Dermis microvascular lymphatic vessel endothelial cell (primary cell): Measurements from ENCODE around the gene ZDHHC14. TPM values are rescaled to one million over a fixed set of nuclear protein-coding genes. Genes with fewer than 3 reads are reported as not detected.
"Not testable (repeated sequence)": the region's sequence is repeated elsewhere in the genome, so short reads cannot be mapped to it uniquely, and the experiment has no call there.

Source experiments
- DNase-seq, 2 donors: peaks; one replicate each; pipeline versions ENCODE4 v3.0.0 to v3.0.0-alpha.2; 2010; ENCODE audit warnings: low read depth in 2 of 2
- total RNA-seq: library from RNA; depleted of rRNA; stranded (reverse); fragments of >200 nt; gene quantifications from 2 replicates; pipeline ENCODE4 v1.2.1, GENCODE V29; 2014

Gene ZDHHC14
- 19.5 and 37.2 TPM in 2 replicates for total RNA-seq

DNA sequence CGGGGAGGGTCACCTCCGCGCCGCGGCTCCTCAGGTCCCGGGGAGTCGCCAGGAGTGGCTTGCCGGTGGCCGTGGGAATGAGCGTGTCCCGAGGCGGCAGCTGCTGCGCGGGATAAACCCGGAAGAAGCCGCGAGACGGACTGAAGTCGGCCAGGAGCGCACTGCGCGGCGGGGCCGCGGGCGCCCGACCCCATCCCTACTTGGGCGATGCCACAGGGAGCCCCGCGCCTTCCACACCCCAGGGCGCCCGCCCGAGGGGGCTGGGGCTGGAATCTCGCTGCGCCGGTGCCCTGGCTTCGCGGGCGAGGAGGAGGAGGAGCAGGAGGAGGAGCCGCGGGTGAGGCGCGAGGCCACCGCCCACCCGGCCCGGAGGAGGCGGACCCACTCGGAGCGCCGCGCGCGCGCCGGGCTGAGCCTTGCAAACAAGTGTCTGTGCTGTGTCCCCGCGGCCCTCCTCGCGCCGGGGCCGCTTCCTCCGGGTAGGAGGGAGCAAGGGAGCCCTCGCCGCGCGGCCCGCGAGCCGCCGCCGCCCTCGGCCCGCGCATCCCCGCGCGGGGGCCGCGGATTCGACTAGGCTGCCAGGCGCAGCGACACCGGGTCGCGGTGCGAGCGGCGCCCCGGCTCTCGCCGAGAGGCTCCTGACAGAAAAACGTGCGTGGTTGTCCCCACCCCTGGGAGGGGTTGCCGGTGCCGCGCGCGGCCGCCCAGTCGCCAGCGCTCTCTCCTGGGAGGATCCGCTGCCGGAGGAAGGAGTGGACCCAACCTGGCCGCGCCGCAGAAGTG, at the start of gene ZDHHC14:
Gene ZDHHC14 (plus strand): TSS at position 412 of the 783 bp plus-strand sequence.
- peak; percentile 60 to 90 for DNase-seq

DNA sequence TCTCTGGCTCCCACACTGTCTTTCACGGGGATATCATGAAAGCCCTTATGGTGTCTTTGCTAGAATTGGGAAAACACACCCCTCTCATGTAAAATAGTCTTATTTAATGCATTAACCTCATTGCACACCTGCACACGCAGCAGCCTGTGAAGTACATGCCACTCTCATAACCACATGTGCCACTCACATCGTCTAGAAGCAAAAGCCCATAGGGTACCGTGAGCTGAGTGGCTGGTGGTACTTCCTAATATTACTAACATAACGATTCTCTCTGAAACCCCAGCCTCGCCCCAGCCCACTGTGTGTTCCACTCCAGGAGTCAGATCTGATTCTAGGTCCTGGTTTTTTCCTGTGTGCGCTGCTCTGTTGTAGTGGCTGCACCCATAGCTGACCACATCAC, 48.2 kb upstream of the ZDHHC14 start:
- no peak for DNase-seq

GRCh38 chr6:157333537-157333936, 47.5 kb upstream of the ZDHHC14 start:
- DNase-seq = no peak

DNA sequence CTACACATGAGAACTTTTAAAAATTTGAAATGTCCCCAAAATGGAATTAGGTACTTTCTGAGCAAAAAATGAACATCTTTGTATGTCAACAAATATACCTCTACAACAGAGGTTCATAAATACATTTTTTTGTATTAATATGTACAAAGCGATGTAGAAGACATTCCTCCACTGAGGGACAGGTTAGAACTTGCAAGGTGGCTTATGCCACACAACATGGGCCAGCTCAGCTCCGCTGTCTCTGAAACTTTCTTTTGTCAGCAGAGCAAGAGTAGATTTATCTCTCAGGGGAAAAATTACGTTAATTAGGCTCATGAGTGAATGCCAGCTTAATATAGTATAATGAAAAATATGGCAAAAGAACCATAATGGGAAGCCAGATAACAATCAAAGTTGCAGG, 47.0 kb upstream of the ZDHHC14 start:
- DNase-seq = no peak

GRCh38 chr6:157335829-157336228, 45.2 kb upstream of the ZDHHC14 start:
- no peak for DNase-seq

- not testable (repeated sequence) for DNase-seq
These were observed 43.7 kb upstream of the ZDHHC14 start for GRCh38 chr6:157337276-157337675.

GRCh38 chr6:157337751-157338150, 43.2 kb upstream of the ZDHHC14 start:
- DNase-seq = peak in 1 of 2 donors; percentile 60

GRCh38 chr6:157339432-157339831, 41.6 kb upstream of the ZDHHC14 start:
- DNase-seq = peak in 1 of 2 donors; percentile 18

- peak in 1 of 2 donors; percentile 23 for DNase-seq
These were observed 37.3 kb upstream of the ZDHHC14 start for GRCh38 chr6:157343732-157344131.

DNA sequence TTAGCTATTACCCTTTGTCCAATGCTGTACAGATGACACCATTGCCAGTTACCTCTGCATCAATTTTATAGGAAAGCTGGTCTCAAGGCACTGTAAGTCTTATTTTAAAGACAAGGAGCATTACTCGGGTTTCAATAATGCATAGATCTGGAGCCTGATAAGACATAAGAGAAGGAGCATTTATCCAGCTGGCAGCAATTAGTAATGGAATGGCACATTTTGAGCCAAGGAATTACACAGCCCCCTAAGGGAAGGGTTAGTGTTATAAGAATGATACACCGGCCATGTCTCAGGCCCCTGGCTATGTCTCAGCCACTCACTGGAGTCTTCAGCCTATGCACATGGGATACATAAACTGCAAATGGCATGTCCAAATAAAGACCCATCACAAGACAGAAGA, 34.6 kb upstream of the ZDHHC14 start:
- DNase-seq = no peak

DNA sequence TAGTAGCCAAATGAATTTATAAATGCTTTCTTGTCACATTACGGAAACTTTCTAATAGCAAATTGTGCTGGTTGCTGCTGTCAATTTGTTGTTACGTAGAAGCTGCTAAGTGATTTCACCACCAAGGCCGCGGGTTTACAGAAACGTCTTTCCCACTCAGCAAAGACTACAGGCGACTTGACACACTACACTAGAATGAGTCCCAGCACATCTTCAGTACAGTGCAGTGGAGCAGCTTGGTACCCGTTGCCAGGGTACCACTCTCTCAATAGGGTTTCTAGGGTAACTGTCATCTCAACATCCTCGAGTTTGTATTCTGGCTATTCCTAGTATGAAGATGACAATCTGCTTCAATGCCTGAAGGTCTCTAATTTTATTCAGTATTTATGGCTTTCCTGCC, 22.7 kb upstream of the ZDHHC14 start:
- DNase-seq = no peak

GRCh38 chr6:157361886-157362285, 19.1 kb upstream of the ZDHHC14 start:
- DNase-seq = no peak

DNA sequence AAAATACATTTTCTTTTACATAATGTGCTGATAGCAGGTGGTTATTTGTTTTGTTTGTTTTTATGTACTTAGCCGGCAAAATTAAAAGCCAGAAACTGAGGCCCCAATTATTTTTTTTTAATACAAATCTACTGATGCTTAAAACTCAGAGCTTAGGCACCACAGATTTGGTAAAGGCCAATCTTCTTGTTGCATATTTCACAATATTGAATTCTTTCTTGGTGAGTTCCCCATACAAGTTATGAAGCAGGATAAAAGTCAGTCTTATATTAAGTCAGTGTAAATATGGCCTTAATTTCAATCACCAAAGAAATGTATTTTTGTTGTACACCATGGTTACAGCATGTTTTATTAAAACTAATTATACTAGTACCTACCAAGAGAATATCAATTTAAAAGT, 16.3 kb upstream of the ZDHHC14 start:
- no peak for DNase-seq

DNA sequence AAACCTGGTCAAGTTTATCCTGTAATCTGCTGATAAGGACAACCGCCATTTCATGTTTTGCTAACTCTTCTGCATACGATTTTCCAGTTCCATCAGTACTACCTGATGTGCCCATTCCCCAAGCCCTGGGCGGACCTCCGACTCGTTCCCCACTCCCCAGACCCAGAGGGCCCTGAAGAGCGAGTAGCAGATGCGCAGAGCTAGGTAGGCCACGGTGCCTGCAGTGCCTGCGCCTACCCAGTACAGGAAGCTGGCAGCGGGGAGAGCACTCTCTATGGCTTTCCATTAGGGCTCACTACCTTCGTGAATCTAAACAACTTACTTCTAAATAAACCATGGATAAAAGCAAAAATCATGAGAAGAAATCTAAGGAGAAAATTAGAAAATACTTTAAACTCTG, 14.3 kb upstream of the ZDHHC14 start:
- no peak for DNase-seq

GRCh38 chr6:157368359-157369049, 12.5 kb upstream of the ZDHHC14 start:
- DNase-seq = no peak

DNA sequence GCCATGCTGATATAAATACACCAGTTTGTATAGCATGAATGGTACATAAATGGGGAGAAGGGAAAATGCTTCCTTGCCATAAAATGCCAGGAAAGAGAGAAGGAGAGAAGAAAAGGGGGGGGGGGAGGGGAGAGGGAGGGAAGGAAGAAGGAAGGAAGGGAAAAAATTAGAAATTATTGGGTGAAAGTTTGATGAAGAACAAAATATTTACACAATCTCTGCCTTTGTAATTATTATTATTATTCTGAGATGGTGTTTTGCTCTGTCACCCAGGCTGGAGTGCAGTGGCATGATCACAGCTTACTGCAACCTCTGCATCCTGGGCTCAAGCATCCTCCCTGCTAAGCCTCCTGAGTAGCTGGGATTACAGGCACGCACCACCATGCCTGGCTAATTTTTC, 10.2 kb upstream of the ZDHHC14 start:
- no peak for DNase-seq

DNA sequence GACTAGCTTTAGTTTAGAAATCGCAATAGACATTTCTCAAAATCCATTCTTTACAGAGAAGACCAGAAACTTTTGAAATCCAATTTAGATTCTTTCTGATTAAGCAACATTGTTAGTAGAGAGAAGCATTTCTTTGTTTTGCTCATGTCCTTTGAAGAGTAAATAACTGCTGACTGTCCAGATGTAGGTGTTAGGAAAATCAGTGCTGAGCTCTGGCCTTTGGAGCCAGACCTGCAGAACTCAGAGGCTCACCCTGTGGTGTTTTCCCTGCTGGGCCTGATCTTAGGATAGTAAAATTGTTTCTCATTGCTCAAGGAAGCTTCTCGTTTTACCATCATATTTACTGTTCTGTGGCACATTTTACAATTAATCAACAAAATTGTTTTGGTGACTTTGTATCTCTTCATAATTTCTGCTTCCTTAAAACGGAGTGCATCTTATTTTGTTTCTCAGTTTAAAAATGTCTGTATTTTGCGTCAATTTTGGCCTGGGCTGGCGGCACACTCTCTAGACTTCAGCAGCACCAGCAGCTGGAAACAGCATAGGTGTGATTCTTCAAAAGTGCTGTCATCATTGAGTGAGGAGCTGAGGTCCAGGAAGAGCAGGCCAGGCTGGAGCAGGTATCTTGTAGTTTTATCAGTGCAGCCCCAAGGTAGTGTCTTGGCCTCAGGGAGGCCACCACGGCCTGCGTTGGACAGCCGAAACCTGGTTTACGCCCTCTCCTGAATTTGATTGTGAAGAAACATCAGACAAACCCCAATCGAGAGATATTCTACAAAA, 8.3 kb upstream of the ZDHHC14 start:
- no peak for DNase-seq

GRCh38 chr6:157374889-157375443, 6.0 kb upstream of the ZDHHC14 start:
- DNase-seq = no peak

DNA sequence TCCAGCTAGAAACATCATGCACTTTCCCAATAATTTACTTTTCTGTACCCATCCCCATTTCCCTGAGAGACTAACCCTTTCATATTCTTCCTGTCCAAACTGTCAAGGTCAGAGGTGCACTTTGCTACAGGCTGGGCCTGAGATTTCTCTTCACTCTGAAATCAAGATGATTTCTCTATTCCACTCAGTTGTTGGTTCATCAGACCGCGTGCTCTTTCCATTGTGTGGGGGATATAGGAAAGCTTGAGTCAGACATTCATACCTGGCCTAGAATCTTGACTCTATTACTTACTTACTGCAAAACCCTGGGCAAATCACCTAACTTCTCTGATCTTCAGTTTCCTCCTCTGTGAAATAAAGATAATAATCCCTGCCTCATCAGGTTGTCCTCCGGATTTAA, 4.7 kb upstream of the ZDHHC14 start:
- no peak for DNase-seq

- peak in 1 of 2 donors; percentile 38 for DNase-seq
These were observed 4.2 kb upstream of the ZDHHC14 start for GRCh38 chr6:157376706-157377230.

DNA sequence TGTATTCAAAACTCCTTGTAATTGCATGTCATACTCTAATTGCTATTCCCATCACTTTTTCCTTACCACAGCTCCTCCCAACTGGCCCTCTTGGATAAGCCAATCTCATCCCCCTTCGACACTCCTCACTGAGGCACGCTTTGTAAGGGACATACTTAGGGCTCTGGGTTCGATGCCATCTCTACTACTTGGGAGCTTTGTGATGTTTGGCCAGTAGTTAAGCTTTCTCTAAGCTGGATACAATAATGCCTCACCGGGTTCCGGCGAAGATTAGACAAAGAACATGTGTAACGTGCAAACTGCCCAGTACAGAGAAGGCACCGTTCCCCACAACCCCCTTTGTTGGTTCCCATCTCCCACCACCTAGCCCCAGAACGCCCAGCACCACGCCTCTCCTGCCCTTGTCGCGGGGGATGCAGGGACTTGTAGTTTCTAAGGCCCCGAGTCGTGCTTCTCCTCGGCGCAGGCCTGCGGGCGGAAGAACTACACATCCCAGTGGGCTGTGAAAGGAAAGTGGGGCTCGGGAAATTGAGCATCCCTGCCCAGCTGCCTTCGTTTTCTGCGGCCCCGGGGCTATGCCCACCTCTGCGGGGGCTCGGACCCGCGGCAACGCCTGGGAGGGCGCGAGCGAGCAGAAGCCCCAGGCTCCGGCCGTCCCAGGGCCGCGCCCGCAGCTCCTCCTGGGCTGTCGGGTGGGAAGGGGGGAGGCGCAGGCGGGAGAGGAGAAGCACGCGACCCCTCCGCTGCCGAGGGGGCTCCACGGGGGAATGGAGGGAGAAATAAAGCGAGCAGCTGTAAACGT, 1.1 kb upstream of the ZDHHC14 start:
- DNase-seq = peak; percentile 79 to 90
